Brain pericyte (primary cell): ENCODE measurements around the gene GLT6D1.
"Not testable (repeated sequence)": the region's sequence is repeated elsewhere in the genome, so short reads cannot be mapped to it uniquely, and the experiment has no call there.

Experiments used
- DNase-seq: peaks from one replicate; pipeline ENCODE4 v3.0.0-alpha.2; 2012; ENCODE audit warnings: low read depth, low spot score

GLT6D1 gene

GRCh38 chr9:135664801-135665794 lies 25.8 kb upstream of the GLT6D1 start:
- DNase-seq, result no peak

GRCh38 chr9:135664266-135664665 lies 24.9 kb upstream of the GLT6D1 start:
- no peak for DNase-seq

GRCh38 chr9:135663857-135664256 lies 24.5 kb upstream of the GLT6D1 start:
- no peak for DNase-seq

- DNase-seq, result no peak
Observed at GRCh38 chr9:135663451-135663770, 24.1 kb upstream of the GLT6D1 start.

- DNase-seq, result no peak
Observed at GRCh38 chr9:135662758-135663450, 23.6 kb upstream of the GLT6D1 start, which contains the start of gene LCN9. Gene LCN9 (plus strand): TSS chr9:135663309. CDS start chr9:135663322, 13 bp downstream.

- DNase-seq, result no peak
Observed at GRCh38 chr9:135661816-135662560, 22.6 kb upstream of the GLT6D1 start.

- no peak for DNase-seq
Observed at GRCh38 chr9:135660407-135660806, 21.1 kb upstream of the GLT6D1 start.

GRCh38 chr9:135659252-135659651 lies 19.9 kb upstream of the GLT6D1 start:
- no peak for DNase-seq

- DNase-seq, result no peak
Observed at GRCh38 chr9:135657416-135657815, 18.1 kb upstream of the GLT6D1 start.

- DNase-seq, result no peak
Observed at GRCh38 chr9:135655317-135655716, 16.0 kb upstream of the GLT6D1 start.

- no peak for DNase-seq
Observed at GRCh38 chr9:135650408-135650807, 11.1 kb upstream of the GLT6D1 start.

- no peak for DNase-seq
Observed at GRCh38 chr9:135649508-135649907, 10.2 kb upstream of the GLT6D1 start.

- DNase-seq, result no peak
Observed at GRCh38 chr9:135648494-135649410, 9.4 kb upstream of the GLT6D1 start.

- no peak for DNase-seq
Observed at GRCh38 chr9:135647884-135648283, 8.5 kb upstream of the GLT6D1 start.

- no peak for DNase-seq
Observed at GRCh38 chr9:135644631-135645218, 5.4 kb upstream of the GLT6D1 start.

- no peak for DNase-seq
Observed at GRCh38 chr9:135641745-135642144, 2.4 kb upstream of the GLT6D1 start.

GRCh38 chr9:135641047-135641446 lies 1.7 kb upstream of the GLT6D1 start:
- DNase-seq, result no peak

- not testable (repeated sequence) for DNase-seq
Observed at GRCh38 chr9:135636930-135637530, 2.3 kb downstream of the GLT6D1 start.

- no peak for DNase-seq
Observed at GRCh38 chr9:135632841-135633240, 6.5 kb downstream of the GLT6D1 start.

- no peak for DNase-seq
Observed at GRCh38 chr9:135624282-135624681, 15.1 kb downstream of the GLT6D1 start.
